Stimulated activated CD4-positive, alpha-beta T cell treated with anti-CD3 and anti-CD28 coated beads, Interleukin-2, amount 100 ng/mL, for 4 hours (primary cell): Measurements from ENCODE around the gene PCNT.
"Not testable (repeated sequence)": the region's sequence is repeated elsewhere in the genome, so short reads cannot be mapped to it uniquely, and the experiment has no call there.

Source experiments
- DNase-seq: peaks from one replicate; pipeline ENCODE4 v3.0.0-alpha.2; 2020; ENCODE audit warnings: low read depth

The PCNT gene

GRCh38 chr21:46361176-46361575 lies 37.2 kb downstream of the PCNT start:
- DNase-seq = no peak

GRCh38 chr21:46361935-46362334 lies 38.0 kb downstream of the PCNT start:
- no peak for DNase-seq

- DNase-seq = no peak
These were observed 39.0 kb downstream of the PCNT start for GRCh38 chr21:46362946-46363345.

GRCh38 chr21:46363698-46364097 lies 39.7 kb downstream of the PCNT start:
- no peak for DNase-seq

GRCh38 chr21:46366091-46366490 lies 42.1 kb downstream of the PCNT start:
- no peak for DNase-seq

GRCh38 chr21:46366561-46366960 lies 42.6 kb downstream of the PCNT start:
- no peak for DNase-seq

GRCh38 chr21:46366966-46367365 lies 43.0 kb downstream of the PCNT start:
- no peak for DNase-seq

GRCh38 chr21:46368533-46369285 lies 44.8 kb downstream of the PCNT start:
- DNase-seq = no peak

GRCh38 chr21:46369520-46370235 lies 45.7 kb downstream of the PCNT start:
- no peak for DNase-seq

- DNase-seq = no peak
These were observed 47.5 kb downstream of the PCNT start for GRCh38 chr21:46371204-46372013.

- DNase-seq = no peak
These were observed 48.1 kb downstream of the PCNT start for GRCh38 chr21:46372014-46372485.

- DNase-seq = not testable (repeated sequence)
These were observed 49.0 kb downstream of the PCNT start for GRCh38 chr21:46372947-46373346.

GRCh38 chr21:46374761-46375389 lies 50.9 kb downstream of the PCNT start:
- DNase-seq = no peak

GRCh38 chr21:46375560-46376230 lies 51.7 kb downstream of the PCNT start:
- no peak for DNase-seq

- no peak for DNase-seq
These were observed 52.3 kb downstream of the PCNT start for GRCh38 chr21:46376231-46376628.

- DNase-seq = no peak
These were observed 53.0 kb downstream of the PCNT start for GRCh38 chr21:46376856-46377453.

- no peak for DNase-seq
These were observed 53.8 kb downstream of the PCNT start for GRCh38 chr21:46377789-46378188.

- DNase-seq = no peak
These were observed 55.1 kb downstream of the PCNT start for GRCh38 chr21:46379105-46379504.

- DNase-seq = no peak
These were observed 55.7 kb downstream of the PCNT start for GRCh38 chr21:46379691-46380090.

- DNase-seq = no peak
These were observed 57.6 kb downstream of the PCNT start for GRCh38 chr21:46381541-46381940.

GRCh38 chr21:46384556-46384955 lies 60.6 kb downstream of the PCNT start:
- no peak for DNase-seq
